Transverse colon (tissue), 4 donors: ENCODE results near the gene SCAP.

Experiments
- EP300 ChIP-seq: sonication (generic); formaldehyde crosslinking; IDR thresholded peaks from one replicate; pipeline ENCODE4 v1.6.1; 2017; ENCODE audit warnings: antibody characterized with exemption, low read depth
- POLR2A ChIP-seq: fragments of 450-650 bp; IDR thresholded peaks from one replicate; pipeline ENCODE4 v1.6.1; 2016; ENCODE audit warnings: antibody characterized with exemption, mild to moderate bottlenecking, moderate library complexity
- POLR2AphosphoS5 ChIP-seq, 3 donors: sonication (generic); formaldehyde crosslinking; IDR thresholded peaks; one replicate each; pipeline ENCODE4 v1.6.1; 2016; ENCODE audit warnings: antibody characterized with exemption in 3 of 3
- TF ChIP-seq, protein P1 (sequence below), 5 experiments: fragments of 200-600 bp in 3 of 5; fragments of 450-650 bp in 2 of 5; sonication (generic) in 3 of 5; IDR thresholded peaks; 1 replicate in 2 of 5; 2 replicates in 3 of 5; pipeline ENCODE4 v1.5.1; 2016 to 2017; ENCODE audit warnings: antibody characterized with exemption in 5 of 5, inconsistent platforms in 3 of 5, mild to moderate bottlenecking in 2 of 5, moderate library complexity in 1 of 5

- TF ChIP-seq, protein P1, sequence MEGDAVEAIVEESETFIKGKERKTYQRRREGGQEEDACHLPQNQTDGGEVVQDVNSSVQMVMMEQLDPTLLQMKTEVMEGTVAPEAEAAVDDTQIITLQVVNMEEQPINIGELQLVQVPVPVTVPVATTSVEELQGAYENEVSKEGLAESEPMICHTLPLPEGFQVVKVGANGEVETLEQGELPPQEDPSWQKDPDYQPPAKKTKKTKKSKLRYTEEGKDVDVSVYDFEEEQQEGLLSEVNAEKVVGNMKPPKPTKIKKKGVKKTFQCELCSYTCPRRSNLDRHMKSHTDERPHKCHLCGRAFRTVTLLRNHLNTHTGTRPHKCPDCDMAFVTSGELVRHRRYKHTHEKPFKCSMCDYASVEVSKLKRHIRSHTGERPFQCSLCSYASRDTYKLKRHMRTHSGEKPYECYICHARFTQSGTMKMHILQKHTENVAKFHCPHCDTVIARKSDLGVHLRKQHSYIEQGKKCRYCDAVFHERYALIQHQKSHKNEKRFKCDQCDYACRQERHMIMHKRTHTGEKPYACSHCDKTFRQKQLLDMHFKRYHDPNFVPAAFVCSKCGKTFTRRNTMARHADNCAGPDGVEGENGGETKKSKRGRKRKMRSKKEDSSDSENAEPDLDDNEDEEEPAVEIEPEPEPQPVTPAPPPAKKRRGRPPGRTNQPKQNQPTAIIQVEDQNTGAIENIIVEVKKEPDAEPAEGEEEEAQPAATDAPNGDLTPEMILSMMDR (IDR thresholded peaks at IDR 0.05) = no peak
- TF ChIP-seq POLR2A (no peak), POLR2AphosphoS5 (IDR thresholded peaks at IDR 0.05) (no peak), EP300 (no peak)
These were observed 11.5 kb upstream of the SCAP start for GRCh38 chr3:47487265-47487664.
